K562 (cell line): ENCODE measurements around the gene NR6A1.

Experiments used
- BHLHE40 ChIP-seq: IDR thresholded peaks from 2 replicates; pipeline ENCODE4 v1.6.1; 2011; ENCODE audit warnings: low read length, improper control_type of control experiment
- POLR2AphosphoS5 ChIP-seq: IDR thresholded peaks from 2 replicates; pipeline ENCODE4 v1.6.1; 2011; ENCODE audit warnings: mild to moderate bottlenecking, low read depth, low read length, moderate library complexity; ENCODE audit not compliant: control insufficient read depth, insufficient read depth

DNA sequence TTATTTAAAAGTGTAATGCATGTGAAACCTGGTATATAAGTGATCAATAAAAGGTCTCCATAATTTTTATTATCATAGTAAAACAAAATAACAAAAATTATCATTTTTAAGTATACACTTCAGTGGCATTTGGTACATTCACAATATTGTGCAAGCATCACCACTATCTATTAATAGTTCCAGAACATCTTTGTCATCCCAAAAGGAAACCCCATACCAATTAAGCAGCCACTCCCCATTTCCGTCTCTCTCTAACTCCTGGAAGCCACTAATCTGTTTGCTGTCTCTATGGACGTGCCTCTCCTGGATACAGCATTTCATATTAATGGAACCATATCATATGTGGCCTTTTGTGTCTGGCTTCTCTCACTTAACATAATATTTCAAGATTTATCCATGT lies 13.4 kb upstream of the NR6A1 start:
- TF ChIP-seq POLR2AphosphoS5, result no peak
- TF ChIP-seq BHLHE40, result no peak
